GM19035 (cell line): ENCODE measurements around the gene PEX14.

Source experiments
- ATAC-seq: cut with Tn5 transposase; IDR thresholded peaks from one replicate; pipeline ENCODE4 v1.9.1; 2021; ENCODE audit not compliant: unreplicated experiment

Gene PEX14

DNA sequence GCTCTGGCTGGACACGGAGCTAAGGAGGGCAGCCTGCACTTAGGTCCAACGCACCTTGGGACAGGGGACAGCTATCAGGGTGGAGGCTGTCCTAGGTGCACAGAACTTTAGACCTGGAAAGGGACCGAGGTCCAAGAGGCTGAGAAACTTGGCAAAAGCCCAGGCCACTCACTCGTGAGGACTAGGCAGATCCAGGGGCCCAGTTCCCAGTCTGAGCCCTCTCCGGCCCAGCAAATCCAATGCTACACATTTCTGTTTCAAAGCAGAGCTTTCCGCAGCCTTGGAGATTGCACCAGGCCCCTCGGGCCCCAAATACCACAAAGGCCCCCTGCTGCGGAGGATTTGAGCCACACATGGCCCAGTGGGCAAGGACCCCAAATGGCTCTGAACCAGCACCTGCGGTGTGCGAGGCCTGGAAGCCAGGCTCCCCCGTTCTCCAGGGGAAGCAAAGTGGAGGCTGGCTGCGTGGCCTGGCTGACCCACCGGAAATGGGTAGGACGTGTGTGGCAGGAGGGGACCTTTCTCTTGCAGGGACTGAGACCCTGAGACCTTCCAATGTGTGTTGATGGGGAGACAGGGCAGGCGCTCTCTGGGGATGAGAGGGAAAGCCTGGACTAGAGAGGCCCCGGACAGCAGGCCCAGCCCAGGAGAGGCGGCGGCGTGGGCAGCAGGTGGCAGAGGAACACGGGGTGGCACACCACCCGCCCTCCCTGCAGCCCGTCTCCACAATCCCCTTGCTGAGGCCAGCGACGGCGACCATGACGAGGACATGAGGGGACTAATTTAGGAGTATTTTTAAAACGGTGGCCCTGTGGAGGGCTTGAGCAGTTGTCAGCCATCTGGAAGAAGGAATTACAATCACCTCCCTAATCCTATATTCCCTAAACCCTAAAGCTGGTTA lies 203.0 kb downstream of the PEX14 start:
- ATAC-seq, result no peak

DNA sequence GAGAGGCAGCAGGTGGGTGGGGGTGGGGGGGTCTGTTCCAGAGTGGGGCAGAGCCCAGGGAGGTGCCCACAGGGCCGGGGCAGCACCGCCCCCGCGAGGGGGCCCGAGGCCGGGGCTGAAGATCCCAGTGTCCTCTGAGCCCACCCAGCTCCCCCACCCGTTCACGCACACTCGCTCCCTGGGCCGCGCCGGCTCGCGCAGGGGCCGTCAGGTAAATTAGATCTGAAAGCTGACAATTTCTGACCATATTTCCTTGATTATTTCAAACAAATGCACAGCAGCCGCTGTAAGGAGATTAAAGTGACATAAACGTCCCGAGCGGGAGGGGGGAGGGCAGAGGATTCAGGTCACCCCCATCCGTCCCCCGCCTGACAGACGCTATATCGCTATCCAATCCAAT lies 203.7 kb downstream of the PEX14 start:
- ATAC-seq, result no peak

DNA sequence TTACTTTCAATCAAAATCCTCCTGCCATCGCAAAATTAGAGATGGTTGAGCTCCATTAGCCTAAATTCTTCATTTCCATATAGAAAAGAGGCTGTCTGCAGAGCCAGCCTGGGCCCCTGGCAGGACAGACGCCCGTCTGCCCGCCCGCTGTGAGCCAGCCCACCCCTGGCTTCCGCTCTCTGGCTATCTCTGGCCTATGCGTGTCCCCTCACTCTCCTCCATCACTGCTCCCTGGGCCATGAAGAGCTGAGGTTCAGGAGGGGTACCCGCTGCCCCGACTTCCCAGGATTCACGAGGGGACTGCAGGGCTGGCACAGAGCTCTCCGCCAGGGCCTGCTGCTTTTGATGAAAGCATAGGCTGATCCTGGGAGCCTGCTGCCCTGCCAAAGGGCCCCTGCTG lies 204.1 kb downstream of the PEX14 start:
- ATAC-seq, result no peak

DNA sequence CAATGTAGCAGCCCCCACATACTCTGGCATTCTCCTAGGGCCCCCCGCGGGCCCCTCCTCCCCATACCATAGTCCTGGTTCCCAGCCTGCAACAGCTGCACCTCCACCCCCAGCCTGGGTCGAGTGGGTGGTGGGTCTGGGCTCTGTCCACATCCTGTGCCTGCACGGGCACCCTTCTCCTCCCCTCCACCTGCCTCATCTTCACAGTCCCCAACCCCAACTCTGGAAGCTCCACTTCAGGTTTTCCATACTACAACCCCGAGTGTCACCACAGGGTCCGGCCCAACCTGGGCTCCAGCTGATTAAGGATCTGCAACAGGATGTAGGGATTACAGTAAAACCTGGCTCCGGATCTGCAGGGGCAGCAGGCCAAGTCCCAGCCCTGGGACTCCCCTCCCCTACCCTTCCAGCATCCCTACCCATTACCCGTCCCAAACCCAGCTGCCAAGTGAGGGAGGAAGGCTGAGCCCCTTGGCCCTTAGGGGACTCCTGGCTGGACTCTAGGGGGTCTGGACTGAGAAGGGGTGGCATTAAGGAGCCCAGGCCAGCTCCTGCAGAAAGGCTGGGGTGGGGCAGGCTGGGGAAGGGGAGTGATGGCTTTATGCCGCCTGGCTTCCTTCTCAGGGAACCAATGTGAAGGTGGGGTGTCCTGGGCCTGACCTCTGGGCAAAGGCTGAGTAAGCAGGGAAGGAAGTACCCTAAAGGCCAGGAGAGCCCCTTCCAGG lies 204.9 kb downstream of the PEX14 start:
- ATAC-seq, result no peak
